Brain microvascular endothelial cell (primary cell): ENCODE results near the gene RNPEP.

ENCODE experiments used
- DNase-seq: peaks from one replicate; pipeline ENCODE4 v3.0.0-alpha.2; 2020
- H3K27ac ChIP-seq: fragments of 250-450 bp; sonication (Bioruptor Pico); 2 replicates; pipeline ENCODE4 v1.5.1; 2020; ENCODE audit warnings: mild to moderate bottlenecking, moderate library complexity
- H3K27me3 ChIP-seq: fragments of 250-450 bp; sonication (Bioruptor Pico); replicated peaks from 2 replicates; pipeline ENCODE4 v1.5.1; 2020; ENCODE audit warnings: mild to moderate bottlenecking
- H3K36me3 ChIP-seq: fragments of 250-450 bp; sonication (Bioruptor Pico); replicated peaks from 2 replicates; pipeline ENCODE4 v1.5.1; 2020; ENCODE audit warnings: mild to moderate bottlenecking
- H3K4me3 ChIP-seq: 2 replicates; pipeline ENCODE4 v1.5.1; 2011; ENCODE audit warnings: low read depth, mild to moderate bottlenecking, control low read depth, low read length, moderate library complexity
- in situ Hi-C: cut with HindIII; loops from 2 replicates; pipeline ENCODE4 v1.10.0; 2017; ENCODE audit warnings: low sequenced_read_pairs, low pct_ligation_motif_present
- TF ChIP-seq, protein P1 (sequence below): IDR thresholded peaks from 2 replicates; pipeline ENCODE4 v1.5.1; 2011; ENCODE audit warnings: low read depth, mild to moderate bottlenecking, moderate library complexity, low read length, control low read depth, inconsistent platforms; ENCODE audit errors: missing control alignments

Gene RNPEP

DNA sequence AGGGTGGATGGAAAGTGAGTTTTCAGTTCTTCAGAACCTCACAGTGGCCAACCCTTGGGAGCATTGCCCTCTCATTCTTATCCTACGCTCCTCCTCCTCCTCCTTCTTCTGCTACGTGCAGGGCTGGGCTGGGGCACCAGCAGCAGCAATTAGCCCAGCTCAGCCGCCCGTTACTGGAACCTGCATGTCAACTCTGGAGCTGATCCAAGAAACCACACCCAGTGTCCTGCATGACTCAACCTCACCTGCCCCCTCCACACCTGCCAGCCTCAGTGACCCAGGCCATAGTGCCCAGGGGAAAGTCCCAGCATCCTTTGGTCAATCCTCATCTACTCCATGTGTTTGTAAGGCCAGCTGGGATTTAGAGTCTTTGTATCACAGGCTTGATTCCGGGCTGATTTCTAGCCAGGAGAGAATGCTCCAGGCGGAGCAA lies 40.6 kb downstream of the RNPEP start:
- Histone ChIP-seq H3K36me3 (no peaks in the 10 kb centered on the region), H3K27me3 (no peaks in the 10 kb centered on the region), H3K4me3 (no peak overlapping the region), H3K27ac (no peak overlapping the region)
- TF ChIP-seq, protein P1, sequence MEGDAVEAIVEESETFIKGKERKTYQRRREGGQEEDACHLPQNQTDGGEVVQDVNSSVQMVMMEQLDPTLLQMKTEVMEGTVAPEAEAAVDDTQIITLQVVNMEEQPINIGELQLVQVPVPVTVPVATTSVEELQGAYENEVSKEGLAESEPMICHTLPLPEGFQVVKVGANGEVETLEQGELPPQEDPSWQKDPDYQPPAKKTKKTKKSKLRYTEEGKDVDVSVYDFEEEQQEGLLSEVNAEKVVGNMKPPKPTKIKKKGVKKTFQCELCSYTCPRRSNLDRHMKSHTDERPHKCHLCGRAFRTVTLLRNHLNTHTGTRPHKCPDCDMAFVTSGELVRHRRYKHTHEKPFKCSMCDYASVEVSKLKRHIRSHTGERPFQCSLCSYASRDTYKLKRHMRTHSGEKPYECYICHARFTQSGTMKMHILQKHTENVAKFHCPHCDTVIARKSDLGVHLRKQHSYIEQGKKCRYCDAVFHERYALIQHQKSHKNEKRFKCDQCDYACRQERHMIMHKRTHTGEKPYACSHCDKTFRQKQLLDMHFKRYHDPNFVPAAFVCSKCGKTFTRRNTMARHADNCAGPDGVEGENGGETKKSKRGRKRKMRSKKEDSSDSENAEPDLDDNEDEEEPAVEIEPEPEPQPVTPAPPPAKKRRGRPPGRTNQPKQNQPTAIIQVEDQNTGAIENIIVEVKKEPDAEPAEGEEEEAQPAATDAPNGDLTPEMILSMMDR = no peak
- in situ Hi-C loops = loop anchor here (25.0 kb wide), 1 partner anchor 114 kb away; the partner anchor contains the start of gene ARL8A
- DNase-seq = no peak

DNA sequence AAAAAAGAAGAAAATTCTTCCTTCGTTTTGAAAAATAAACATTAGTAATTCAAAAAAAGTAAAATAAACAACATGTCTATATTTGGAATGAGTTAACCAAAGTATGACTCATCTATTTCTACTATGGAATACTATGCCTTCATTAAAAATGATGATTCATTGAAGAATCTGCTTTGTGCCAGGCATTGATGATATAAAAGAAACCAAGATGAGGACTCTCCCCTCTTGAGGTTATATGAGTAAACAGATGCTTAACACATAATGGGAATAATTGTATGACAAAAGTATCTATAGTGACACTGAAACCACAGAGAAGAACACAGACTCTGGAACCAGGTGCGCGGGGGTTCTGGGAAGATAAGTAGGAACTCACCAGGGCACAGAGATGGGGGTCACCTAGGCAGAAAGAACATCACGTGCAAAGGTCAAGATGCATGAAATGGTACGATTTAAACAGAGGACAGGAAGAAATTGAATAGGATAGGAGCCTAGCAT lies 46.8 kb downstream of the RNPEP start:
- TF ChIP-seq, protein P1 = no peak
- peak; percentile 29 for DNase-seq
- Histone ChIP-seq H3K27ac (no peak overlapping the region), H3K27me3 (no peaks in the 10 kb centered on the region), H3K36me3 (no peaks in the 10 kb centered on the region), H3K4me3 (no peak overlapping the region)
- in situ Hi-C loops = no loop called here

DNA sequence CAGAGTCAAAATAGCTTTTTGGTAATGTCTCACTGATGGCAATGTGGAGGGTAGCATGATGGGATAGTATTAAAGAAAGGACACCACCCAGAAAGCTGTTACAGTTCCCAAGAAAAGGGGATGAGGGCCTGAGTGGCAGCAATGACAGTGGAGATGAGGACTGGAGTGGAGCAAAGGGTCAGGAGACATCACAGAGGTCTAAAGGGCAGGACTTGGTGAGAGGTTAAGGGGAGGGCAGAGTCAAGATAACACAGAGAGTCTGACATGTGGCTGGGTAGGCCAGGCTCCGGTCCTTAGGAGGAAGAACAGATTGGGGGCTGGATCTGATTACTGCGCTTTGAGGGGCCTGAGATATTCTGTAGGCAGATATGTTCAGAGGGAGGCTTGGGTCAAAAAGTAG lies 47.3 kb downstream of the RNPEP start:
- H3K36me3 ChIP-seq = no peaks in the 10 kb centered on the region
- no peak overlapping the region for H3K27ac ChIP-seq
- no peaks in the 10 kb centered on the region for H3K27me3 ChIP-seq
- DNase-seq = no peak
- in situ Hi-C loops = no loop called here
- H3K4me3 ChIP-seq = no peak overlapping the region
- TF ChIP-seq, protein P1 = no peak

GRCh38 chr1:202031796-202032195 lies 49.3 kb downstream of the RNPEP start:
- Histone ChIP-seq H3K27ac (no peak overlapping the region), H3K4me3 (no peak overlapping the region), H3K36me3 (no peaks in the 10 kb centered on the region), H3K27me3 (no peaks in the 10 kb centered on the region)
- no peak for DNase-seq
- in situ Hi-C loops = no loop called here
- TF ChIP-seq, protein P1 = no peak

DNA sequence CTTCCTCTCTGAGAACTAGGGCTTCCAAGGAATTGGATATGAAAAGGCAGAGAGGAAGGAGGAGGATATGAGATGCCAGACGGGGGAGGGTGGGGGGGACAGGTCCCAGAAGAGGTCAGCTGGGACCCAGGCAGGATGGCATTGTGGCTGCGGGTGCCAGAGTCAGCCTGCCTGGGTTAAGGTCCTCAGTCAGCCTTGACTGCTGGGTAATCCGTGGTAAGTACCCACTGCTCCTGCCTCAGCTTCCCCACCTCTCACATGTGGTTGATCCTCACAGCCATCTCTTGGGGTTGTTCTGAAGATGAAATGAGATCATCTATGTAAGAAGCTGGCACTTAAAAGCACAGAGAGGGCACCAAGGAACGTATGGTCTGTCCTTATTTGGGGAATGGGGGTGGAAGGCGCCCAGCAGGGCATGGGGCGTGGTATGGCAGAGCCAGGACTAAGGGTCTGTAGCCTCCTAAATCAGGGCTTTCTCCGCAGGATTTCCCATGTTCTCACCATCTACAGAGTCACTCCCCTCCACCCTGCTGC lies 51.8 kb downstream of the RNPEP start:
- Histone ChIP-seq H3K4me3 (no peak overlapping the region), H3K27ac (peak overlapping the region; percentile 49), H3K36me3 (no peaks in the 10 kb centered on the region), H3K27me3 (no peaks in the 10 kb centered on the region)
- DNase-seq = no peak
- TF ChIP-seq, protein P1 = no peak
- in situ Hi-C loops = no loop called here
